Mesothelial cell of epicardium (in vitro differentiated cells): Measurements from ENCODE around the gene SLC10A3. TPM values are rescaled to one million over a fixed set of nuclear protein-coding genes. Genes with fewer than 3 reads are reported as not detected.

Experiments
- DNase-seq, 2 experiments: peaks; one replicate each; pipeline ENCODE4 v3.0.0; 2021; ENCODE audit warnings: low spot score in 2 of 2; ENCODE audit not compliant: unreplicated experiment in 2 of 2
- H3K27ac Mint-ChIP-seq: 2 replicates; pipeline ENCODE4 v1.8.0; 2021; ENCODE audit warnings: mixed read lengths
- H3K27me3 Mint-ChIP-seq: 2 replicates; pipeline ENCODE4 v1.8.0; 2021; ENCODE audit warnings: low read depth, mixed read lengths
- H3K36me3 Mint-ChIP-seq: 2 replicates; pipeline ENCODE4 v1.8.0; 2021; ENCODE audit warnings: mixed read lengths
- H3K4me1 Mint-ChIP-seq: 2 replicates; pipeline ENCODE4 v1.8.0; 2021; ENCODE audit warnings: mixed read lengths
- H3K4me3 Mint-ChIP-seq: 2 replicates; pipeline ENCODE4 v1.8.0; 2021; ENCODE audit warnings: mild to moderate bottlenecking, moderate library complexity, mixed read lengths
- H3K9me3 Mint-ChIP-seq: 2 replicates; pipeline ENCODE4 v1.8.0; 2021; ENCODE audit warnings: mixed read lengths
- total RNA-seq: library from RNA; stranded (reverse); gene quantifications from 3 replicates; pipeline ENCODE4 v1.2.1, GENCODE V29; 2021
- TF ChIP-seq, protein P1 (sequence below): fragments of 200-600 bp; sonication (generic); IDR thresholded peaks from one replicate; pipeline ENCODE4 v1.5.0; 2021; ENCODE audit warnings: antibody characterized with exemption; ENCODE audit not compliant: unreplicated experiment

SLC10A3 gene
- total RNA-seq, 1 donor from 2014 or later: 30.2 TPM

DNA sequence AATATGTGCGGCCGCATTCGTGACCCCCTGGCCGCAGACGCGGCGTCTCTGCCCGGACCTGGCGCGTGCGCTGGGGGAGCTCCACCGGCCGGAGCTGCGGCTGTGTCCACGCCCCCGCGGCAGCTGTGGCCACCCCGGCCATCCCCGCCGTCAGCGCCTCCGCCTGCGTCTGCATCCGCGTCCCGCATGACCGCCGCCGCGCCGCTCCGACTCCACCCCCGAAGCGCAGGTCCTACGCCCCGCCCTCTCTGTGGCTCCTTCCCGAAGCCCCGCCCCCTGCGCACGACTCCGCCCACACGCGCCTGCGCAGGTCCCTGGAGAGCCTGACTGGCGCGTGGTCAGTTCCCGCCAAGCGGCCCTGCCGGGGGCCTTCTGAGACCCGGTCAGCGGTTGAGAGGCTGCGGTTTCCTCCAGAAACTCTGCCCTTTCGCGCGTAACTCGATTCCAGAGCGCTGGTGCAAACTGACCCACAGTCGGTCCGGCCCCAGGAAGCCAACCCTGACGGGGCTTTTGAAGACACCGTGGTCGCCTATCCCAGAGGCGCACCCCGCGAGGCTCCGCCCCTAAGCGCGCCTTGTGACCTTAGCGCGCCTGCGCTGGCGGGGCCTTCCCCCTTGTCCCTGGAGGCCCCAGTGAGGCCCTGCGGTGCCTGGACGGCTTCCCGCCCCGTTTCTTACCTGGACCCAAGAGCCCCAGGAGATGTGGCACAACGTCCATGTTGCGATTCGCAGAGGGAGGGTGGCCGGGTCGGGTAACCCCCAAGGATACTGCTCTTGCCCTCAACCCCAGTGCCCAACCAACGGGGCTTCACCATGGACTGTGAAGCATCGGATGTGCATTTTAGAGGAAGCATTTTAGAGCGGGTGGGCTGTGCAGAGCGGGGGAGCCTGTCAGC, 11.5 kb downstream of the SLC10A3 start, which contains the start of gene LAGE3:
Gene LAGE3 (minus strand): TSS at position 554 of the 895 bp plus-strand sequence. CDS start 366 bp downstream, at position 188.
- Mint-ChIP-seq H3K4me1 (peaks cover 2% of the 10 kb centered on the region), H3K9me3 (peaks cover 8% of the 10 kb centered on the region), H3K27me3 (no peaks in the 10 kb centered on the region), H3K36me3 (peaks cover 5% of the 10 kb centered on the region), H3K4me3 (peak within 1 kb of the TSS; percentile 73), H3K27ac (peak within 1 kb of the TSS; percentile 12)
- peak; percentile 84 to 95 for DNase-seq
- TF ChIP-seq, protein P1, sequence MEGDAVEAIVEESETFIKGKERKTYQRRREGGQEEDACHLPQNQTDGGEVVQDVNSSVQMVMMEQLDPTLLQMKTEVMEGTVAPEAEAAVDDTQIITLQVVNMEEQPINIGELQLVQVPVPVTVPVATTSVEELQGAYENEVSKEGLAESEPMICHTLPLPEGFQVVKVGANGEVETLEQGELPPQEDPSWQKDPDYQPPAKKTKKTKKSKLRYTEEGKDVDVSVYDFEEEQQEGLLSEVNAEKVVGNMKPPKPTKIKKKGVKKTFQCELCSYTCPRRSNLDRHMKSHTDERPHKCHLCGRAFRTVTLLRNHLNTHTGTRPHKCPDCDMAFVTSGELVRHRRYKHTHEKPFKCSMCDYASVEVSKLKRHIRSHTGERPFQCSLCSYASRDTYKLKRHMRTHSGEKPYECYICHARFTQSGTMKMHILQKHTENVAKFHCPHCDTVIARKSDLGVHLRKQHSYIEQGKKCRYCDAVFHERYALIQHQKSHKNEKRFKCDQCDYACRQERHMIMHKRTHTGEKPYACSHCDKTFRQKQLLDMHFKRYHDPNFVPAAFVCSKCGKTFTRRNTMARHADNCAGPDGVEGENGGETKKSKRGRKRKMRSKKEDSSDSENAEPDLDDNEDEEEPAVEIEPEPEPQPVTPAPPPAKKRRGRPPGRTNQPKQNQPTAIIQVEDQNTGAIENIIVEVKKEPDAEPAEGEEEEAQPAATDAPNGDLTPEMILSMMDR: no peak

DNA sequence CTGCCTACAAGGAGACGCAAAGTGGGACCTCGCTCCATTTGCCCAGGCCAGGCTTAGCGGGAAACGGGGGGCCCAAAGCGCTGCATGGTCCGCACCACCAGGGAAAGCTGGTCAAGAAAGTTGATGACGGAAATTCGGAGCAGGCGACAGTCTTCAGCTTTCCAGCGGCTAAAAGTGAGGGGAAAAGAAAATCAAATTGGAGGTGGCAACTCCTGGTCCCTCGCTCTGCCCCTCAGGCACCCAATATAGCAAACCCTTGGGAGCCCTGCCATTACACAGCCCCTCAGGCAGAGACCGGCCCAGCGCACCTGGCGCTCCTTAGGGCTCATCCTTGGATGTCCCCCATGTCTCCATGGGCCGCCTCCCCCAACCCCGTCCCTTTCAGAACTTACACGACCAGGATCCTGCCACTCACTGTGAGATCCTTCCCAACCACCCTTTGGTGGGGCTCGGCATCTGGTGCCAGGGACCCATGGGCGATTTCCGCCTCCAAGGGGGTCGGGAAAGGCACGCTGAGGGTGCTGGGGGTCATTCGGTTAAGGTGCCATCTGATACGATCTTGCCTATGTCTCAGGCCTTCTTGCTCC, 12.4 kb downstream of the SLC10A3 start:
- peaks cover 2% of the 10 kb centered on the region for H3K4me1 Mint-ChIP-seq
- H3K4me3 Mint-ChIP-seq: peak overlapping the region; percentile 73
- H3K36me3 Mint-ChIP-seq: peaks cover 12% of the 10 kb centered on the region
- peak overlapping the region; percentile 12 for H3K27ac Mint-ChIP-seq
- H3K27me3 Mint-ChIP-seq: no peaks in the 10 kb centered on the region
- H3K9me3 Mint-ChIP-seq: peaks cover 12% of the 10 kb centered on the region
- TF ChIP-seq, protein P1: no peak
- no peak for DNase-seq

DNA sequence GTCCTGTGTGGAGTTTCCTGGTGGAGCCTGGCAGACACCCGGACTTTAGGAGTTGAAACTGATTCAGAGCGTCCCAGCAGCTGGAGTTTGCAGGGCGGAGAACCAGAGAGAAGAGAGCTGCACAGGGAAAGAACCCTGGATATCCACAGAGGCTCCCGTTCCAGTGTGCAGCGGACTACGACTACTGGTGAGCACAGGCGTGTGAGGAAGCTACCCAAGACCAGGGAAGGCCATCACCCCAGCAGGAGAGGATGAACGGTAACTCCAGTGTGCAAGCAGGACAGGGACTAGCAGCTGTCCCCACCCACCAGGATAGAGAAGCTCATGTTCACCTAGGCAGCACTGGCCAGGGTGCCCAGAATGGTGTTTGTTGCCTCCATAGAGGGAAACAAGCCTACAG, 13.6 kb downstream of the SLC10A3 start:
- no peak overlapping the region for H3K27ac Mint-ChIP-seq
- no peak for DNase-seq
- no peak overlapping the region for H3K4me3 Mint-ChIP-seq
- H3K4me1 Mint-ChIP-seq: peaks cover 2% of the 10 kb centered on the region
- peaks cover 12% of the 10 kb centered on the region for H3K9me3 Mint-ChIP-seq
- TF ChIP-seq, protein P1: no peak
- H3K27me3 Mint-ChIP-seq: no peaks in the 10 kb centered on the region
- peaks cover 12% of the 10 kb centered on the region for H3K36me3 Mint-ChIP-seq

DNA sequence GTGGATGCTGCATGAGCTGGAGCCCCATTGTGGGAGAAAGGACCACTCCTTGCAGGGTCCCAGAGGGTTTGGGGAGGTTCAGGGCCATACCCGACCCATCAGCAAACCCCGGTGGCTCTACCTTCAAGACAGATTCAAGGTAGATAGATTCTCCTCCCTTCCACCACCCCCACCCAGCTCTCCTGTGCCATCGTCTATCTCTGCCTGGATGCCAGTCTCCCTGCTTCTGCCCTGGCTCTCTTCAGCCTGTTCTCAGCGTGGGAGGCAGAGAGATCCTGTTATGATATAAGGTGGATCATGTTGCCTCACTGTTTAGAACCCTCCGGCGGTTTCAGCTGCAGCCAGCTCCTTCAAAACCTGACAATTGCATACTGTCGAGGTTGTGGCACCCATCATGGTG, 16.7 kb downstream of the SLC10A3 start:
- Mint-ChIP-seq H3K27ac (no peak overlapping the region), H3K27me3 (no peaks in the 10 kb centered on the region), H3K36me3 (peaks cover 12% of the 10 kb centered on the region), H3K4me3 (no peak overlapping the region), H3K9me3 (peaks cover 12% of the 10 kb centered on the region), H3K4me1 (peaks cover 2% of the 10 kb centered on the region)
- no peak for DNase-seq
- TF ChIP-seq, protein P1: no peak

DNA sequence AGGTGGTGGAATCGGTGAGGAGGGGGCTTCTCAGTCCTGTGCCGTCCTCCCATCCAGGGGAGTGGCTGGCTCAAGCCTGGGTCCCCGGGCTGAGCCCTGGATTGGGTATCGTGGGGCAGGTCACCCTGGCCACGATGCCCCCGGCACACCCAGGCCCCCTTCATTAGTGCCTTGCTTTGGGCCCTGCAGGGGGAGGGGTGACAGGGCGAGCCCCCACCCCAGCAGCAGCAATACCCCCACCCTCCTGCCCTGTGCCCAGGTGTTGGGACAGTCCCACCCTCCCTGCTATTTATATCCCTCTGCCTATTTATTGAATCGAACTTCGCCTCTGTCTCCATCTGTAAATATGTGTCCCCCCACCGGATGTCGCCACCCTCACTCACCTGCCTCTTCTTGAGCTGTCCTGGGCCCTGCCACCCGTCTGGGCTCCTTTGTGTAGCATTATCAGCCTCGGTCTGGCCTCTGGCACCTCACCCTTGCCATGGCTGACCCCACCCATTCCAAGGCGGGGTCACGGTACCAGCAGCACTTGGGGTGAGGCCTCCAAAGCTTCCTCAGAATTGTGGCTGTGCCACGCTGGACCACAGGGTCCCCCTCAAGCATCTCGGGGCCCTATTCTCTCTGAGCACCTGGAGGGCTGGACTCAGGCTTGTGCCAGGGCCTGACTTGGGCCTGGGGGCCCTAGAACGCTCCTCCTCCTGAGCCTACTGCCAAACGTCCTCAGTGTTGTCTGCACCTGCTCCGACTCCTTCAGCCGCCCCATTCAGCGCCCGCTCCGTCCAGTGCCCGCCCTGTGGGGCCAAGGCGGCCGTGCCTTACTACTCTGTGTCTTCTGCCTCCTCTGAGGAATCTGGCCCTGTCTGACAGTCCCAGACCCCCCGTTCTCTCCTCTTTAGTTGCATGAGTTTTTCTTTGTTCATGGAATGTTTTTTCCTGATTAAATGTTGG, 17.5 kb downstream of the SLC10A3 start:
- no peak overlapping the region for H3K27ac Mint-ChIP-seq
- no peak for DNase-seq
- peaks cover 12% of the 10 kb centered on the region for H3K36me3 Mint-ChIP-seq
- no peaks in the 10 kb centered on the region for H3K27me3 Mint-ChIP-seq
- TF ChIP-seq, protein P1: no peak
- H3K9me3 Mint-ChIP-seq: peaks cover 12% of the 10 kb centered on the region
- no peak overlapping the region for H3K4me3 Mint-ChIP-seq
- H3K4me1 Mint-ChIP-seq: no peaks in the 10 kb centered on the region
